ENCODE results near the gene CPNE2. TPM values are rescaled to one million over a fixed set of nuclear protein-coding genes. Genes with fewer than 3 reads are reported as not detected.

CPNE2 gene
- total and polyA plus RNA-seq, 2 of the 8 experiments (the other 6 are each of a cell fraction or from before 2014, with no cell fraction given), result 10.6 to 39.5 TPM

- Histone ChIP-seq H3K9me3 (ENCODE audit: insufficient read depth in 2 of 2, low read depth in 1 of 2, low read length in 1 of 2) (no peaks in the 10 kb centered on the region), H4K20me1 (replicated peaks in 1 of 2; ENCODE audit: control insufficient read depth in 1 of 2, insufficient read depth in 2 of 2, low read length in 2 of 2) (no peaks in the 10 kb centered on the region), H3K27ac (ENCODE audit: low read depth, low read length) (peak overlapping the region; percentile 42; the same call in 1 of the 2 replicates), H2BK5ac (ENCODE audit: low read depth, low read length) (peak overlapping the region; percentile 74; the same call in 1 of the 2 replicates), H2BK12ac (ENCODE audit: low read depth, low read length) (0 out of 2 replicates have a peak overlapping the region, but pooled peaks have one; percentile 89), H3K18ac (ENCODE audit: extremely low read depth, low read length) (peak overlapping the region; percentile 42), H3K4ac (replicated peaks; ENCODE audit: insufficient read length, low read depth, low read length) (no peak overlapping the region), H4K91ac (replicated peaks; ENCODE audit: insufficient read length, low read length) (peak overlapping the region; percentile 1), H3K79me1 (ENCODE audit: low read depth, low read length) (no peaks in the 10 kb centered on the region), H3K4me3 (ENCODE audit: extremely low read depth in 1 of 4, insufficient read depth in 2 of 4, low read depth in 3 of 4, low read length in 4 of 4) (peak overlapping the region in 1 of 4 experiments; percentile 7; a peak in 3 of 8 replicates), H3K4me1 (replicated peaks in 1 of 4; ENCODE audit: control insufficient read depth in 3 of 4, insufficient read depth in 4 of 4, low read length in 3 of 4) (peaks cover 13 to 33% (median 16%) of the 10 kb centered on the region in 4 experiments), H3K23me2 (ENCODE audit: low read depth, low read length) (no peaks in the 10 kb centered on the region), H3K14ac (ENCODE audit: insufficient read length) (no peak overlapping the region), H3K23ac (ENCODE audit: insufficient read length) (no peak overlapping the region), H2AFZ (ENCODE audit: low read length) (no peak overlapping the region), H3K36me3 (ENCODE audit: control insufficient read depth in 2 of 4, insufficient read depth in 4 of 4, low read length in 3 of 4) (peaks cover 0 to 9% (median 1%) of the 10 kb centered on the region in 4 experiments; a peak in 4 of 8 replicates), H3K4me2 (ENCODE audit: insufficient read depth in 1 of 2, low read depth in 2 of 2, low read length in 2 of 2) (peak overlapping the region; percentile 27 to 29; a peak in 2 of 4 replicates), H3K27me3 (replicated peaks in 1 of 4; ENCODE audit: control insufficient read depth in 3 of 4, extremely low read depth in 1 of 4, insufficient read depth in 3 of 4, low read length in 3 of 4) (no peaks in the 10 kb centered on the region), H4K8ac (ENCODE audit: extremely low read depth, insufficient read depth, low read length) (no peak overlapping the region), H3K79me2 (ENCODE audit: control insufficient read depth in 1 of 2, insufficient read depth in 2 of 2, low read length in 2 of 2) (no peaks in the 10 kb centered on the region), H2BK120ac (replicated peaks; ENCODE audit: low read depth, low read length) (peak overlapping the region; percentile 5), H3K56ac (replicated peaks; ENCODE audit: insufficient read length, low read depth, low read length) (no peak overlapping the region), H3K9ac (replicated peaks in 1 of 4; ENCODE audit: extremely low read depth in 1 of 4, low read depth in 3 of 4, low read length in 3 of 4) (no peak overlapping the region), H2BK15ac (ENCODE audit: low read length) (no peak overlapping the region), H2BK20ac (ENCODE audit: low read length) (peak overlapping the region; percentile 62; the same call in 1 of the 2 replicates), H4K5ac (ENCODE audit: insufficient read length, low read depth, low read length) (peak overlapping the region; percentile 2), H2AK5ac (ENCODE audit: low read depth, low read length) (peak overlapping the region; percentile 40; the same call in 1 of the 2 replicates)
- DNase-seq (ENCODE audit: low read depth in 1 of 2, low spot score in 2 of 2) (no peak), FAIRE-seq (no peak)
- ChIA-PET CTCF (ENCODE audit: partially characterized antibody) (interaction anchor here (0.7 to 2.6 kb wide), 8 partner anchors 27 to 269 kb away, joined by 3 to 15 read pairs (median 3); no protein-coding TSS in a partner anchor), POLR2A (ENCODE audit: partially characterized antibody) (interaction anchor here (0.8 to 1.7 kb wide), 4 partner anchors 11 to 54 kb away, joined by 3 to 8 read pairs (median 5); partner anchors contain the start of genes PSME3IP1 and RSPRY1)
- TF ChIP-seq SP1 (IDR thresholded peaks at IDR 0.05; ENCODE audit: low read depth, low read length), result no peak
- TF ChIP-seq, protein P1, sequence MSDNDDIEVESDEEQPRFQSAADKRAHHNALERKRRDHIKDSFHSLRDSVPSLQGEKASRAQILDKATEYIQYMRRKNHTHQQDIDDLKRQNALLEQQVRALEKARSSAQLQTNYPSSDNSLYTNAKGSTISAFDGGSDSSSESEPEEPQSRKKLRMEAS (IDR thresholded peaks at IDR 0.05), result no peak
- TF ChIP-seq POLR2AphosphoS5 (IDR thresholded peaks at IDR 0.05; ENCODE audit: low read depth, low read length), result 0 out of 2 replicates have a peak, but pooled peaks have one; percentile 13
- TF ChIP-seq SP2 (IDR thresholded peaks at IDR 0.05; ENCODE audit: low read length), result no peak
- TF ChIP-seq SUZ12 (IDR thresholded peaks at IDR 0.05; ENCODE audit: low read length), result no peak
- TF ChIP-seq CTCF (IDR thresholded peaks at IDR 0.05; ENCODE audit: control extremely low read depth in 1 of 3, insufficient read depth in 1 of 3, low read depth in 1 of 3, low read length in 3 of 3), result no peak
- no peak for TF ChIP-seq HDAC6 (IDR thresholded peaks at IDR 0.05; ENCODE audit: low read depth, low read length)
- TF ChIP-seq RBBP5 (IDR thresholded peaks at IDR 0.05; ENCODE audit: borderline replicate concordance, low read depth, low read length), result 0 out of 2 replicates have a peak, but pooled peaks have one; percentile 48
- 42% methylated on average over 14 of the region's 14 CpGs; no CpG with 5 or more reads in 1 of the 2 experiments for WGBS, 2 experiments (ENCODE audit: extremely low coverage in 1 of 2, insufficient coverage in 1 of 2, insufficient read length in 1 of 2, insufficient replicate concordance in 2 of 2, low coverage in 1 of 2, low lambda C conversion rate in 2 of 2, missing lambda C conversion rate in 1 of 2)
These were observed 55.2 kb downstream of the CPNE2 start for GRCh38 chr16:57147381-57148221.
